HG03039 (cell line): ENCODE data around the gene ARSD.
"Not testable (repeated sequence)": the region's sequence is repeated elsewhere in the genome, so short reads cannot be mapped to it uniquely, and the experiment has no call there.

ENCODE experiments used
- ATAC-seq: cut with Tn5 transposase; IDR thresholded peaks from one replicate; pipeline ENCODE4 v1.9.1; 2021; ENCODE audit warnings: mild to moderate bottlenecking, moderate library complexity; ENCODE audit not compliant: unreplicated experiment

Gene ARSD

GRCh38 chrX:2897690-2898623 lies 31.2 kb downstream of the ARSD start:
- not testable (repeated sequence) for ATAC-seq

GRCh38 chrX:2897311-2897689 lies 31.8 kb downstream of the ARSD start:
- ATAC-seq, result no peak

- no peak for ATAC-seq
These were observed 34.2 kb downstream of the ARSD start for GRCh38 chrX:2894885-2895292.

GRCh38 chrX:2892816-2893215 lies 36.3 kb downstream of the ARSD start:
- no peak for ATAC-seq

- not testable (repeated sequence) for ATAC-seq
These were observed 38.3 kb downstream of the ARSD start for GRCh38 chrX:2890536-2891460.

GRCh38 chrX:2889706-2890490 lies 39.2 kb downstream of the ARSD start:
- ATAC-seq, result not testable (repeated sequence)

GRCh38 chrX:2889045-2889605 lies 40.0 kb downstream of the ARSD start:
- no peak for ATAC-seq

- ATAC-seq, result no peak
These were observed 40.8 kb downstream of the ARSD start for GRCh38 chrX:2888309-2888708.

- no peak for ATAC-seq
These were observed 45.4 kb downstream of the ARSD start for GRCh38 chrX:2883770-2884169.

- ATAC-seq, result no peak
These were observed 49.5 kb downstream of the ARSD start for GRCh38 chrX:2879670-2880069.

- ATAC-seq, result no peak
These were observed 50.6 kb downstream of the ARSD start for GRCh38 chrX:2878563-2878962.

GRCh38 chrX:2875798-2876399 lies 53.2 kb downstream of the ARSD start:
- ATAC-seq, result no peak

GRCh38 chrX:2875136-2875481 lies 54.0 kb downstream of the ARSD start:
- ATAC-seq, result no peak

GRCh38 chrX:2874222-2875135 lies 54.7 kb downstream of the ARSD start:
- ATAC-seq, result no peak

- ATAC-seq, result no peak
These were observed 56.4 kb downstream of the ARSD start for GRCh38 chrX:2872671-2873277.

- no peak for ATAC-seq
These were observed 57.3 kb downstream of the ARSD start for GRCh38 chrX:2871831-2872230.

GRCh38 chrX:2870650-2871049 lies 58.5 kb downstream of the ARSD start:
- ATAC-seq, result no peak

- ATAC-seq, result no peak
These were observed 61.9 kb downstream of the ARSD start for GRCh38 chrX:2867206-2867605.

- ATAC-seq, result no peak
These were observed 65.5 kb downstream of the ARSD start for GRCh38 chrX:2863646-2864045.
